Ovary (tissue), 3 donors: Measurements from ENCODE around the gene OAS1.

Experiments
- EP300 ChIP-seq: sonication (generic); formaldehyde crosslinking; IDR thresholded peaks from one replicate; pipeline ENCODE4 v1.6.1; 2017; ENCODE audit warnings: antibody characterized with exemption
- TF ChIP-seq, protein P1 (sequence below), 3 donors: fragments of 450-650 bp in 2 of 3; fragments of 200-600 bp in 1 of 3; IDR thresholded peaks; one replicate each; pipeline versions ENCODE4 v1.5.1 to v1.8.0; 2016 to 2022; ENCODE audit warnings: antibody characterized with exemption in 3 of 3, mild to moderate bottlenecking in 1 of 3
- donor health status: DM: no; HTN: no; CAD: no.

DNA sequence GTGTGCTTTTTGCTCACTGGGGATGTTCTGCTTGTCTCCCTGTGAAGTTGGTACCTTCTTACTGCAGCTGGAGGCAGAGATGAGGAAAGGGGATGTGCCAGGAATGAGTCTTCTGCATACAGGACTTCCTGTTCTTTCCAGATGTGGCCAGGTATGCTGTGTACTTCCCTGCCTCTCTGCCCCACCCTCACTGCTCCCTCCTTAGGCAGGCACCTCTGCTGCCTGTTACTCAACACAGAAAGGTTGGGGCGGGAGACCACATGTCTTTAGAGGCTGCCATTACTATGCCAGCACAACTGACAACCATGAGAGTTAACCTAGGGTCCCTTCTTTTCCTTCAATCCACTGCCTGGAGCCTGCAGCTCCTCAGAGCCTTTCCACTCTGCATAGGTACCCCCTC is 29.5 kb downstream of the OAS1 start:
- TF ChIP-seq, protein P1, sequence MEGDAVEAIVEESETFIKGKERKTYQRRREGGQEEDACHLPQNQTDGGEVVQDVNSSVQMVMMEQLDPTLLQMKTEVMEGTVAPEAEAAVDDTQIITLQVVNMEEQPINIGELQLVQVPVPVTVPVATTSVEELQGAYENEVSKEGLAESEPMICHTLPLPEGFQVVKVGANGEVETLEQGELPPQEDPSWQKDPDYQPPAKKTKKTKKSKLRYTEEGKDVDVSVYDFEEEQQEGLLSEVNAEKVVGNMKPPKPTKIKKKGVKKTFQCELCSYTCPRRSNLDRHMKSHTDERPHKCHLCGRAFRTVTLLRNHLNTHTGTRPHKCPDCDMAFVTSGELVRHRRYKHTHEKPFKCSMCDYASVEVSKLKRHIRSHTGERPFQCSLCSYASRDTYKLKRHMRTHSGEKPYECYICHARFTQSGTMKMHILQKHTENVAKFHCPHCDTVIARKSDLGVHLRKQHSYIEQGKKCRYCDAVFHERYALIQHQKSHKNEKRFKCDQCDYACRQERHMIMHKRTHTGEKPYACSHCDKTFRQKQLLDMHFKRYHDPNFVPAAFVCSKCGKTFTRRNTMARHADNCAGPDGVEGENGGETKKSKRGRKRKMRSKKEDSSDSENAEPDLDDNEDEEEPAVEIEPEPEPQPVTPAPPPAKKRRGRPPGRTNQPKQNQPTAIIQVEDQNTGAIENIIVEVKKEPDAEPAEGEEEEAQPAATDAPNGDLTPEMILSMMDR (IDR thresholded peaks at IDR 0.05): no peak
- TF ChIP-seq EP300: no peak
